ENCODE results near the gene MKRN2.

GRCh38 chr3:12620305-12620704 lies 63.4 kb downstream of the MKRN2 start:
- TF ChIP-seq CTCF (IDR thresholded peaks at IDR 0.05) (no peak), POLR2A (IDR thresholded peaks at IDR 0.05) (no peak), EP300 (IDR thresholded peaks at IDR 0.05) (no peak)
